ENCODE results near the gene OSBPL7. TPM values are rescaled to one million over a fixed set of nuclear protein-coding genes. Genes with fewer than 3 reads are reported as not detected.
A peak's percentile ranks its signal among the peaks of the same experiment; 100 is the strongest.

OSBPL7 gene
- total RNA-seq, 1 experiment from 2014 or later, result 13.0 TPM

DNA sequence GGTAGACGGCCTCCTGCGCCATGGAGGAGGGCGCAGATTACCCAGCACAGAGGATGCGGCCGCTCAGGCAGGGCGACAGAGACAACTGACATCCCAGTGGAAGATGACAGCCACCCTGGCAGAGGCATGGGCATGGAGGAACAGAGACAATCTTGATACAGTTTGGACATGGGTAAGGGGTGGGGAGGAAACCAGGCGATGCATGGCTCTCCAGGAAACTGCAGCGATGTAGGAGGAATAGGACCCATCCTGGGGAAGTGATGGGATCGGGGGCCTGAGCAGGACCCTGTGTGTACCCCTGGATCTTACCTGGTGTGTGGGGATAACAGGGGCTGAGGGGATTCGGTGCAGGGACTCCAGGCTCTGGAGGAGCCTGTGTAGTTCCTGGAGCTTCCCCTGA lies 4.6 kb downstream of the OSBPL7 start:
- H4K91ac ChIP-seq (ENCODE audit: insufficient read length, low read depth, low read length), result no peak overlapping the region
- no peak overlapping the region for H2BK12ac ChIP-seq (ENCODE audit: insufficient read length, low read depth, low read length)
- no peak overlapping the region for H2AK5ac ChIP-seq (ENCODE audit: insufficient read length, low read length)
- no peak overlapping the region for H3K4ac ChIP-seq (ENCODE audit: low read depth, low read length)
- H3K9me3 Mint-ChIP-seq, result no peaks in the 10 kb centered on the region; a peak in 1 of 5 replicates
- no peak overlapping the region for H3K56ac ChIP-seq (ENCODE audit: insufficient read length, low read depth, low read length)
- no peaks in the 10 kb centered on the region for H4K20me1 ChIP-seq (ENCODE audit: control insufficient read depth, insufficient read depth, insufficient read length)
- no peak overlapping the region for H3K4me2 ChIP-seq (ENCODE audit: insufficient read depth, insufficient read length, low read length)
- no peak overlapping the region for H3K14ac ChIP-seq (ENCODE audit: insufficient read depth, low read length)
- H2BK120ac ChIP-seq (ENCODE audit: low read depth, low read length, poor library complexity, severe bottlenecking), result no peak overlapping the region
- no peak for DNase-seq
- H3K79me2 ChIP-seq (ENCODE audit: insufficient read depth, low read length), result no peaks in the 10 kb centered on the region; the same call in 1 of the 2 replicates
- H2BK15ac ChIP-seq (ENCODE audit: low read depth, low read length), result no peak overlapping the region
- TF ChIP-seq, protein P1, sequence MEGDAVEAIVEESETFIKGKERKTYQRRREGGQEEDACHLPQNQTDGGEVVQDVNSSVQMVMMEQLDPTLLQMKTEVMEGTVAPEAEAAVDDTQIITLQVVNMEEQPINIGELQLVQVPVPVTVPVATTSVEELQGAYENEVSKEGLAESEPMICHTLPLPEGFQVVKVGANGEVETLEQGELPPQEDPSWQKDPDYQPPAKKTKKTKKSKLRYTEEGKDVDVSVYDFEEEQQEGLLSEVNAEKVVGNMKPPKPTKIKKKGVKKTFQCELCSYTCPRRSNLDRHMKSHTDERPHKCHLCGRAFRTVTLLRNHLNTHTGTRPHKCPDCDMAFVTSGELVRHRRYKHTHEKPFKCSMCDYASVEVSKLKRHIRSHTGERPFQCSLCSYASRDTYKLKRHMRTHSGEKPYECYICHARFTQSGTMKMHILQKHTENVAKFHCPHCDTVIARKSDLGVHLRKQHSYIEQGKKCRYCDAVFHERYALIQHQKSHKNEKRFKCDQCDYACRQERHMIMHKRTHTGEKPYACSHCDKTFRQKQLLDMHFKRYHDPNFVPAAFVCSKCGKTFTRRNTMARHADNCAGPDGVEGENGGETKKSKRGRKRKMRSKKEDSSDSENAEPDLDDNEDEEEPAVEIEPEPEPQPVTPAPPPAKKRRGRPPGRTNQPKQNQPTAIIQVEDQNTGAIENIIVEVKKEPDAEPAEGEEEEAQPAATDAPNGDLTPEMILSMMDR (conservative IDR thresholded peaks at IDR 0.05), result no peak
- no peak overlapping the region for H4K5ac ChIP-seq (ENCODE audit: insufficient read length, low read depth, low read length)
- no peak overlapping the region for H3K27ac ChIP-seq (ENCODE audit: insufficient read length, low read depth, low read length)
- H3K4me3 Mint-ChIP-seq, result no peak overlapping the region
- H3K79me1 ChIP-seq (ENCODE audit: insufficient read depth, low read depth, low read length, poor library complexity, severe bottlenecking), result no peaks in the 10 kb centered on the region
- no peaks in the 10 kb centered on the region for H3K4me1 ChIP-seq (ENCODE audit: insufficient read depth, low read length)
- H2AFZ ChIP-seq (ENCODE audit: low read length), result no peak overlapping the region
- H3K27me3 Mint-ChIP-seq (ENCODE audit: low read depth), result no peaks in the 10 kb centered on the region
- H3T11ph ChIP-seq (ENCODE audit: low read length), result no peak overlapping the region
- no peak overlapping the region for H2BK5ac ChIP-seq (ENCODE audit: insufficient read length, low read length)
- H3K9ac ChIP-seq (ENCODE audit: extremely low read depth, insufficient read length, low read length), result no peak overlapping the region
- no peak overlapping the region for H3K23ac ChIP-seq (ENCODE audit: insufficient read length, low read depth, low read length)
- H3K23me2 ChIP-seq (ENCODE audit: insufficient read length, low read depth, low read length, poor library complexity, severe bottlenecking), result peaks cover 7% of the 10 kb centered on the region
- WGBS (ENCODE audit: extremely low coverage, insufficient read length, low lambda C conversion rate), result no CpG with 5 or more reads among the region's 10 CpGs
- peaks cover 0 to 10% (median 0%) of the 10 kb centered on the region in 3 experiments; a peak in 3 of 7 replicates for H3K36me3 Mint-ChIP-seq (ENCODE audit: insufficient read depth in 1 of 3, low read depth in 3 of 3)
- H3K18ac ChIP-seq (ENCODE audit: insufficient read length, low read depth, low read length), result no peak overlapping the region
- H3K9me3 ChIP-seq (ENCODE audit: control insufficient read depth, low read depth, low read length), result no peaks in the 10 kb centered on the region
- H2BK20ac ChIP-seq (ENCODE audit: low read depth, low read length, poor library complexity, severe bottlenecking), result no peak overlapping the region
- peaks cover 11 to 12% of the 10 kb centered on the region in 2 experiments for H3K4me1 Mint-ChIP-seq
- peak overlapping the region in 1 of 3 experiments; percentile 59; a peak in 1 of 7 replicates for H3K27ac Mint-ChIP-seq
- H4K8ac ChIP-seq (replicated peaks; ENCODE audit: insufficient read length, low read depth, low read length), result no peak overlapping the region
- H3K27me3 ChIP-seq (ENCODE audit: insufficient read depth, low read length), result no peaks in the 10 kb centered on the region

Data from H9 (cell line).